ENCODE measurements around the gene TDRD9. TPM values are rescaled to one million over a fixed set of nuclear protein-coding genes. Genes with fewer than 3 reads are reported as not detected.

Gene TDRD9
- total RNA-seq, 1 donor from 2014 or later: 8.5 TPM

DNA sequence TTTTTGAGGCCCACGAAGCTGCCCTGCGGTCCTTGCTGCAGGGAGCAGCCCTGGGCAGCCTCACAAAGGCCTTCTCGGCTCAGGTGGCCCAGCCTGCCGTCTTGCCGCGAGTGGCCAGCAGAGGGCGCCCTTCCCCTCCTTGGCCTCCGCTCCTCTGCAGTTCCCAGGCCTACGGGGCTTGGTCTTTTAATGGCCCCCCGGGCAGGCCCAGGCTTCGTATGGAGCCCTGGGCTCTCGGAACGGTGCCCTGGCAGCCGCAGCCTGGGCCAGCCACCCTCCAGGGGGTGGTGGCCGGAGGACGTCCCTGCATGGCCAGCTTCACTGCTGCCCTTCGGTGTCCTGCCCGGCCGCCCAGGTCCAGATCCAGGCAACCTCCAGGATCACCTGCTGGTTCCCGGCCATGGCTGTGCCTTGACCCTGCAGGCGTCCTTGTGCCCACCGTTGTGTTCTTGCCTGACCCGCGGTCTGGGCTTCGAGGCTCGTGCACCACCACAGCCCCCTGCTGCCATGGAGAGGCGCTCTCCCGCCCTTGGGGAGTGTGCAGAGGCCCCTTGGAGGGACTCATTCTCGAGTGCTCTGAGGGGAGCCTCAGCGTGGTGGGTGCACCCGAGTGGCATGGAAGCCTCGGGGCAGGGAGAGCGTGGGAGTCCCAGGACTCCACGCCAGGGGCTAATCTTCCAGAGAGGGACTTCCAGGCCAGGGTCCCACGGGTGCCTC is 166.6 kb downstream of the TDRD9 start:
- no peaks in the 10 kb centered on the region for H3K36me3 ChIP-seq
- no peak overlapping the region for H3K27ac ChIP-seq
- no peaks in the 10 kb centered on the region for H3K9me3 ChIP-seq
- TF ChIP-seq, protein P1, sequence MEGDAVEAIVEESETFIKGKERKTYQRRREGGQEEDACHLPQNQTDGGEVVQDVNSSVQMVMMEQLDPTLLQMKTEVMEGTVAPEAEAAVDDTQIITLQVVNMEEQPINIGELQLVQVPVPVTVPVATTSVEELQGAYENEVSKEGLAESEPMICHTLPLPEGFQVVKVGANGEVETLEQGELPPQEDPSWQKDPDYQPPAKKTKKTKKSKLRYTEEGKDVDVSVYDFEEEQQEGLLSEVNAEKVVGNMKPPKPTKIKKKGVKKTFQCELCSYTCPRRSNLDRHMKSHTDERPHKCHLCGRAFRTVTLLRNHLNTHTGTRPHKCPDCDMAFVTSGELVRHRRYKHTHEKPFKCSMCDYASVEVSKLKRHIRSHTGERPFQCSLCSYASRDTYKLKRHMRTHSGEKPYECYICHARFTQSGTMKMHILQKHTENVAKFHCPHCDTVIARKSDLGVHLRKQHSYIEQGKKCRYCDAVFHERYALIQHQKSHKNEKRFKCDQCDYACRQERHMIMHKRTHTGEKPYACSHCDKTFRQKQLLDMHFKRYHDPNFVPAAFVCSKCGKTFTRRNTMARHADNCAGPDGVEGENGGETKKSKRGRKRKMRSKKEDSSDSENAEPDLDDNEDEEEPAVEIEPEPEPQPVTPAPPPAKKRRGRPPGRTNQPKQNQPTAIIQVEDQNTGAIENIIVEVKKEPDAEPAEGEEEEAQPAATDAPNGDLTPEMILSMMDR (IDR thresholded peaks at IDR 0.05): peak; percentile 98
- ATAC-seq (peak; percentile 79 to 81), DNase-seq (peak; percentile 80)
- peaks cover 21% of the 10 kb centered on the region for H3K27me3 ChIP-seq (ENCODE audit: low read depth)
- no peak overlapping the region for H3K4me3 ChIP-seq
- intact Hi-C loops (cut with DNase I): no loop called here
- peaks cover 6% of the 10 kb centered on the region for H3K4me1 ChIP-seq

DNA sequence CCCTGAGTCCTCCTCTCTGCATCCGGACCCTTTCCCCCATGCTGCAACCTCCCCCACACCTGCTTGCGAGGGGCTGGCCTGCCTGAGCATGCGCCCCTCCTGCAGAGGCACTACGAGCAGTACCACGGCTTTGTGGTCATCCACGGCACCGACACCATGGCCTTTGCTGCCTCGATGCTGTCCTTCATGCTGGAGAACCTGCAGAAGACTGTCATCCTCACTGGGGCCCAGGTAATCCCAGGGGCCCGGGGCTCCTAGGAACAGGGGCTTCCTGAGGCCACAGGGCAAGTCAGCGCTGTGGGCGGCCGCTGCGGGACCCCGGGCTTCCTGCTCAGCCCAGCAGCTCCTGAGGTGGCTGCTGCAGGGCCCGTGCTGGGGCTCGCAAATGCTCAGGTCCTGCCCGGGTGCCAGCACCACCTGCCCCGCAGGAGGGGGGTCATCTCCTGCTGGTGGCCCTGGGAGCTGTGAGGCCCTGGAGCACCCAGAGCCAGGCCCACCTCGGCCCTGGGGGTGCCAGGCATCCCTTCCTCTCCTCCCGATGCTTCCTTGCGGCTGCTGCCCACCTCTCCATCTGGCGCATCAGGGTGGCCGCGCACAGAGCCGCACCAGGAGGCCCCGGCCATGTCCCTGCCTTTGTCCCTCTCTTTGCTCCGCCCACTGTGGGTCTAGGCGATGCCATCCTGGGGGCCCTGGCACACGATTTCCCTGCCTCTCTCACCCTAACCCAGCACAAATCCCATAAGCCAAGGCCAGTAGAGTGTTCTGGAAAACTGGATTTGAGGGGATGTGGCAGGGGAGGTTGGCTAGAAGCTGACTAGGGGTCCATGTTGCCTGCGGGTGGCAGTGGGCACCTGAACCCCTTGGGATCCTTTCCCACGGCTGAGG is 167.4 kb downstream of the TDRD9 start:
- Histone ChIP-seq H3K36me3 (no peaks in the 10 kb centered on the region), H3K9me3 (no peaks in the 10 kb centered on the region), H3K27me3 (ENCODE audit: low read depth) (peaks cover 21% of the 10 kb centered on the region), H3K27ac (no peak overlapping the region), H3K4me3 (no peak overlapping the region), H3K4me1 (peaks cover 7% of the 10 kb centered on the region)
- intact Hi-C loops (cut with DNase I): no loop called here
- DNase-seq (peak; percentile 42), ATAC-seq (no peak)
- TF ChIP-seq, protein P1 (IDR thresholded peaks at IDR 0.05): no peak

DNA sequence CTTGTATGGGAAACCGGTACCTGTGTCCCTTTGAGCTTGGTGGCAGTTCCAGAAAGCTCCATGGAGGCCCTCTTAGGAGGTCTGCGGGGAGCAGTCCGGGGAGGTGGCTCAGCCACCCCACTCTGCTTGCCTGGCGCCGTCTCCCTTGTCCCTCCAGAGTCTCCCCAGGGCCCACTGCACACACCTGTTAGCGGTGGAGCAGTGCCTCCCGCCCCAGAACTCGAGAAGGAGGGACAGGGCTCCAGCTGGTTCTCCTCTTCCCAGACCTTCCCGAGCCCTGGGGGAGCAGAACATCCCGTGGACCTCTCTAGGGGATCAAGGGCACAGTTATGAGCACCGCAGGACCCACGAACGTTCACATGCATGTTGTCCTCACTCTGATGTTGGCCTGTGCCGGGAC is 168.1 kb downstream of the TDRD9 start:
- intact Hi-C loops (cut with DNase I): no loop called here
- peaks cover 21% of the 10 kb centered on the region for H3K27me3 ChIP-seq (ENCODE audit: low read depth)
- H3K36me3 ChIP-seq: no peaks in the 10 kb centered on the region
- peaks cover 10% of the 10 kb centered on the region for H3K4me1 ChIP-seq
- H3K27ac ChIP-seq: no peak overlapping the region
- ATAC-seq (no peak), DNase-seq (no peak)
- no peaks in the 10 kb centered on the region for H3K9me3 ChIP-seq
- no peak overlapping the region for H3K4me3 ChIP-seq
- TF ChIP-seq, protein P1 (IDR thresholded peaks at IDR 0.05): no peak

DNA sequence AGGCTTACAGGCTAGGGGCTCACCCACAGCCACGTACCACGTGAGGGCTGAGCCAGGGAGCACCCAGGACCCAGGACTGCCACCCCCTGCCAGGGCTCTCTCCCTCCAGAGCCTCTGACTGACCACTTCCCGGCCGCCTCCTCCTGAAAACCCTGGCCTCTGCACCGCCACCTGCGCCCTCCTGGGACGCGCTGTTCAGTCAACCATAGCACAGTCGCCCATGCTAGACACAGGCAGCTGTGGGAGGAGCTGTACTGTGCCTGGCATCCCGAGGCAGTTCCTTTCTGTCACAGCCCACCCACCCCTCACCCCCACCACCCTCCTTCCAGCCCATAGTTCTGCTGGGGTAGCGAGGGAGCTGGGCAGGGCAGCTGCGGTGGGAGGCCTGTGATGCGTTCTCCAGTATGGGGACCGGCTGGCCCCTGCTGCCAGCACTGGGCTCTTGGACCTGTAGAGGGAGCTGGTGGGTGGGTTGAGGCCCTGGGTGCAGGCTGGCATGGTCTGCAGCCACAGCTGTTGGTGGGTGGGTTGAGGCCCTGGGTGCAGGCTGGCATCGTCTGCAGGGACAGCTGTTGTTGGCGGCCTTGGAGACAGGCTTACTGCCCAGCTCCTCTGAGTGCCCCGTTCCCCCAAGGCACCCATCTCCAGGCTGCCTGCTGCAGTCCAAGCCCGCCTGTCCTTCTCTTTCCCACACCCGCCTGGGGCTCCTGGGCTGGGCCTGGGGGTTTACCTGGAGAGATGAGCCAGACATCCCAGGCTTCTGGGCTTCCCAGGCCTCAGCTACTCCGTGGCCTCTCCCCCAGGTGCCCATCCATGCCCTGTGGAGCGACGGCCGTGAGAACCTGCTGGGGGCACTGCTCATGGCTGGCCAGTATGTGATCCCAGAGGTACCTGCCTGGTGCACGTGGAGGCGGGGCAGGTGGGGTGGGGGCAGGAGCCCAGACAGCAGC is 168.8 kb downstream of the TDRD9 start:
- intact Hi-C loops (cut with DNase I): no loop called here
- H3K4me1 ChIP-seq: peaks cover 10% of the 10 kb centered on the region
- ATAC-seq: no peak
- H3K27me3 ChIP-seq (ENCODE audit: low read depth): peaks cover 20% of the 10 kb centered on the region
- TF ChIP-seq, protein P1 (IDR thresholded peaks at IDR 0.05): no peak
- H3K36me3 ChIP-seq: no peaks in the 10 kb centered on the region
- DNase-seq: peak; percentile 28
- H3K9me3 ChIP-seq: no peaks in the 10 kb centered on the region
- H3K27ac ChIP-seq: no peak overlapping the region
- no peak overlapping the region for H3K4me3 ChIP-seq
